Naive B cell (primary cell): Measurements from ENCODE around the gene PRRC2B. TPM values are rescaled to one million over a fixed set of nuclear protein-coding genes. Genes with fewer than 3 reads are reported as not detected.
A peak's percentile ranks its signal among the peaks of the same experiment; 100 is the strongest.
"Not testable (repeated sequence)": the region's sequence is repeated elsewhere in the genome, so short reads cannot be mapped to it uniquely, and the experiment has no call there.

Source experiments
- ATAC-seq, 2 donors: fragments of 150-1000 bp; cut with Tn5 transposase; 2 replicates each; pipeline ENCODE4 v1.10.0; 2021; ENCODE audit warnings: low read depth in 2 of 2, mild to moderate bottlenecking in 2 of 2, moderate library complexity in 2 of 2
- DNase-seq: peaks from one replicate; pipeline ENCODE4 v3.0.0; 2022
- H3K27ac Mint-ChIP-seq, 6 donors: one replicate each; pipeline ENCODE4 v1.8.0; 2020 to 2022; ENCODE audit warnings: mild to moderate bottlenecking in 6 of 6, mixed read lengths in 6 of 6, moderate library complexity in 5 of 6, inconsistent platforms in 2 of 6
- H3K27me3 Mint-ChIP-seq, 3 donors: one replicate each; pipeline ENCODE4 v1.8.0; 2021 to 2022; ENCODE audit warnings: mixed read lengths in 3 of 3, mild to moderate bottlenecking in 1 of 3
- H3K36me3 Mint-ChIP-seq, 2 donors: one replicate each; pipeline ENCODE4 v1.8.0; 2020 to 2022; ENCODE audit warnings: mixed read lengths in 2 of 2, inconsistent platforms in 1 of 2, mild to moderate bottlenecking in 1 of 2
- H3K4me1 Mint-ChIP-seq, 3 donors: one replicate each; pipeline ENCODE4 v1.8.0; 2020 to 2022; ENCODE audit warnings: mixed read lengths in 3 of 3, inconsistent platforms in 1 of 3, mild to moderate bottlenecking in 1 of 3, moderate library complexity in 1 of 3
- H3K4me3 Mint-ChIP-seq, 8 donors: one replicate each; pipeline ENCODE4 v1.8.0; 2020 to 2022; ENCODE audit warnings: mild to moderate bottlenecking in 8 of 8, mixed read lengths in 8 of 8, moderate library complexity in 8 of 8, inconsistent platforms in 2 of 8
- H3K9me3 Mint-ChIP-seq, 7 donors: one replicate each; pipeline ENCODE4 v1.8.0; 2020 to 2022; ENCODE audit warnings: mixed read lengths in 7 of 7, mild to moderate bottlenecking in 5 of 7, inconsistent platforms in 2 of 7, moderate library complexity in 1 of 7
- polyA plus RNA-seq, 6 donors: library from polyadenylated mRNA; unstranded; fragments of 300-500 nt; fragmentation: Illumina TruSeq; gene quantifications; one replicate each; pipeline ENCODE4 v1.2.3, GENCODE V29; 2021; ENCODE audit warnings: low read depth in 6 of 6

The PRRC2B gene
- polyA plus RNA-seq, 6 donors from 2014 or later, result 6.9 to 52.8 (median 15.4) TPM

DNA sequence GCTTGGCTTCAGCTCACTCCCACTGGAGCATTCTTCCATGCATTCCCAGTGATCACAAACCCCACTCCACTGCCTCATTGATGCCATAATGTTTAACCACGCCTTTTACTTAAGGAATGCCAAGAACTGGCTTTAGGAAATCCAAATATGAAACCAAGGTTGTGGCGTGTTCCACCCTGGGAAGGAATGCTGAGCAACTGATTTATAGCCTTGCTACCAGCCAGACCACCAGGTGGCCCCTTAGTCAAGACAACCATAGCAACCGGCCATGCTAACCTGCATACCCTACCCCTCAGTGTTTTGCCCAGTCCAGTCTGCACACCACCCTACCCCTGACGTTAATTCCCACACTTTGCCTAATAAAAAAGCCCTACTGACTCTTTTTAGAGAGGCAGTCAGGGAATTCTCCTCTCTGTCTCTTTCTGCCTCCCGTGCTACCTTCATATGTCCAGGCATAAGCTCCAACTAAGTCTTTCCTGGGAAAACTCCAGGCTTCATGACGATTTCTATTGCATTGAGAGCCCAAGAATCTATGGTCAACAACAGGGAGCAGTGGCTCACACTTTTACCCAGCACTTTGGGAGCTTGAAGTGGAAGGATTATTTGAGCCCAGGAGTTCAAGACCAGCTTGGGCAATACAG is 27.0 kb upstream of the PRRC2B start:
- no peaks in the 10 kb centered on the region for H3K9me3 Mint-ChIP-seq
- no peaks in the 10 kb centered on the region for H3K27me3 Mint-ChIP-seq
- no peak overlapping the region for H3K27ac Mint-ChIP-seq
- H3K4me3 Mint-ChIP-seq, result no peak overlapping the region
- DNase-seq (no peak), ATAC-seq (no peak)
- H3K4me1 Mint-ChIP-seq, result peaks cover 0 to 1% (median 0%) of the 10 kb centered on the region in 3 donors
- H3K36me3 Mint-ChIP-seq, result no peaks in the 10 kb centered on the region

DNA sequence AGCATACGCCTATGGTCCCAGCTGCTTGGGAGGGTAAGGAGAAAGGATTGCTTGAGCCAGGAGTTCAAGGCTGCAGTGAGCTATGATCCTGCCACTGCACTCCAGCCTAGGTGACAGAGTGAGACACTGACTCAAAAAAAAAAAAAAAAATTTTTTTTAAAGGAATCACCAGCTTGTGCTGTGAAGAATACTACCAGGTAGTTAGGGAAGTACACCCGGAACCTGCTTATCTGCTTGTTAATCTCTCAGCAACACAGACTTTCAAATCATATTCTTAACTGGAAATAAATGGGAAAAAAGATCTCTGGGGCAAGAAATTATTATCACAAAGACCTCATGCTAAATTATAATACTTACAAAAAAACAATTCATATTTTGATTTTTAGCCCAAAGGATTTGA is 26.4 kb upstream of the PRRC2B start:
- Mint-ChIP-seq H3K36me3 (no peaks in the 10 kb centered on the region), H3K27ac (no peak overlapping the region), H3K4me1 (peaks cover 0 to 7% (median 2%) of the 10 kb centered on the region in 3 donors), H3K27me3 (no peaks in the 10 kb centered on the region), H3K9me3 (no peaks in the 10 kb centered on the region), H3K4me3 (no peak overlapping the region)
- DNase-seq, result no peak
- ATAC-seq, result no peak

DNA sequence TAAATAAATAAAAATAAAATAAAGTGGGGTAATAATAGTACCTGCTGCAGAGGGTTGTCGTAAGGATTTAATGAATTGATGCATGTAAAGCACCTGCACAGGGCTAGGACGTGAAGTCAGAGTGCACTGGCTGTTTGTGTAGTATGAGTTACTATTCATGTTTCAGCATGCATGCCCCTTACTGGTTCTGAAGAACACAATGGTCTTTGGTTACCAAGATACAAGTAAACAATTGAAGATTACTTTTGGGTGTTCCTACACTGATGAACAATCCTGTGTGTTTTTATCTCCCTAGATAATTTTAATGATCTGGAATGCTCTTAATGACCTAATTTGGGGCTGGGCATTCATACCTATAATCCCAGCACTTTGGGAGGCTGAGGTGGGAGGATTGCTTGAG is 23.2 kb upstream of the PRRC2B start:
- no peak for ATAC-seq
- no peak for DNase-seq
- no peaks in the 10 kb centered on the region for H3K27me3 Mint-ChIP-seq
- H3K4me1 Mint-ChIP-seq, result peaks cover 8 to 17% (median 10%) of the 10 kb centered on the region in 3 donors
- no peak overlapping the region for H3K4me3 Mint-ChIP-seq
- H3K36me3 Mint-ChIP-seq, result no peaks in the 10 kb centered on the region
- no peaks in the 10 kb centered on the region for H3K9me3 Mint-ChIP-seq
- H3K27ac Mint-ChIP-seq, result no peak overlapping the region

- peaks cover 8 to 17% (median 10%) of the 10 kb centered on the region in 3 donors for H3K4me1 Mint-ChIP-seq
- not testable (repeated sequence) for H3K27me3 Mint-ChIP-seq, DNase-seq, H3K9me3 Mint-ChIP-seq, H3K36me3 Mint-ChIP-seq, ATAC-seq
- H3K27ac Mint-ChIP-seq, result peak overlapping the region; percentile 95 to 98 (median 97)
- H3K4me3 Mint-ChIP-seq, result peak overlapping the region; percentile 87 to 97 (median 95)
Measured at GRCh38 chr9:131372599-131372973, 21.3 kb upstream of the PRRC2B start.

- H3K27me3 Mint-ChIP-seq, H3K9me3 Mint-ChIP-seq, H3K36me3 Mint-ChIP-seq, DNase-seq, ATAC-seq: not testable (repeated sequence)
- H3K4me1 Mint-ChIP-seq, result peaks cover 8 to 17% (median 10%) of the 10 kb centered on the region in 3 donors
- peak overlapping the region in 5 of 8 donors; percentile 41 to 94 (median 87) for H3K4me3 Mint-ChIP-seq
- peak overlapping the region in 3 of 6 donors; percentile 52 to 98 (median 97) for H3K27ac Mint-ChIP-seq
Measured at GRCh38 chr9:131374638-131375037, 19.2 kb upstream of the PRRC2B start.

GRCh38 chr9:131379056-131379455 is 14.8 kb upstream of the PRRC2B start:
- peak overlapping the region in 1 of 6 donors; percentile 63 for H3K27ac Mint-ChIP-seq
- no peaks in the 10 kb centered on the region for H3K9me3 Mint-ChIP-seq
- H3K4me3 Mint-ChIP-seq, result peak overlapping the region in 1 of 8 donors; percentile 11
- DNase-seq (no peak), ATAC-seq (no peak)
- H3K27me3 Mint-ChIP-seq, result no peaks in the 10 kb centered on the region
- H3K4me1 Mint-ChIP-seq, result peaks cover 0 to under 1% (median 0%) of the 10 kb centered on the region in 3 donors
- H3K36me3 Mint-ChIP-seq, result no peaks in the 10 kb centered on the region

GRCh38 chr9:131382850-131383729 is 10.8 kb upstream of the PRRC2B start:
- H3K4me1 Mint-ChIP-seq, result no peaks in the 10 kb centered on the region
- H3K36me3 Mint-ChIP-seq, result no peaks in the 10 kb centered on the region
- no peak overlapping the region for H3K4me3 Mint-ChIP-seq
- no peaks in the 10 kb centered on the region for H3K27me3 Mint-ChIP-seq
- no peak for DNase-seq
- H3K27ac Mint-ChIP-seq, result peak overlapping the region in 1 of 6 donors; percentile 79
- no peak for ATAC-seq
- H3K9me3 Mint-ChIP-seq, result no peaks in the 10 kb centered on the region

- H3K27me3 Mint-ChIP-seq, result no peaks in the 10 kb centered on the region
- ATAC-seq (no peak), DNase-seq (no peak)
- H3K27ac Mint-ChIP-seq, result no peak overlapping the region
- no peak overlapping the region for H3K4me3 Mint-ChIP-seq
- no peaks in the 10 kb centered on the region for H3K4me1 Mint-ChIP-seq
- H3K9me3 Mint-ChIP-seq, result no peaks in the 10 kb centered on the region
- H3K36me3 Mint-ChIP-seq, result no peaks in the 10 kb centered on the region
Measured at GRCh38 chr9:131385296-131385695, 8.6 kb upstream of the PRRC2B start.

- no peak for ATAC-seq
- H3K27ac Mint-ChIP-seq, result peak overlapping the region in 1 of 6 donors; percentile 89
- no peaks in the 10 kb centered on the region for H3K36me3 Mint-ChIP-seq
Measured at GRCh38 chr9:131386281-131386680, 7.6 kb upstream of the PRRC2B start.

DNA sequence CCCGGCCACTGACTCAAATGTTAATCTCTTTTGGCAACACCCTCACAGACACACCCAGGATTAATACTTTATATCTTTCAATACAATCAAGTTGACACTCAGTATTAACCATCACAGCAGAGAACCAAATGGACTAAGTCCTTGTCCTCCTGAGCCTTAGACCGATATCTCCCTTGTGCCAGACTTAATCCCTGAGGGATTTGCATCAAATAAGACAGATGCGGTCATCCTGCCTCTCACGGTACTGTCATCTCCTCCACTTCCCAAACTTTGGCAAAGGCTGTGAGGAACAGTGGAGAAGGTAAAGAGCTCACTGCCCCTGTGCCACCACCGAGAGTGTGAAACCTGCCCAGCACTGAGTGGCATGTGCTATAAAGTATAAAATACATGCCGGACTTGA is 6.5 kb upstream of the PRRC2B start:
- ATAC-seq (no peak), DNase-seq (no peak)
- H3K4me3 Mint-ChIP-seq, result no peak overlapping the region
- H3K27ac Mint-ChIP-seq, result peak overlapping the region in 2 of 6 donors; percentile 14 to 48
- no peaks in the 10 kb centered on the region for H3K4me1 Mint-ChIP-seq
- no peaks in the 10 kb centered on the region for H3K9me3 Mint-ChIP-seq
- no peaks in the 10 kb centered on the region for H3K36me3 Mint-ChIP-seq
- no peaks in the 10 kb centered on the region for H3K27me3 Mint-ChIP-seq

More at GRCh38 chr9:131386281-131386680, 7.6 kb upstream of the PRRC2B start:
- no peaks in the 10 kb centered on the region for H3K27me3 Mint-ChIP-seq
- no peak overlapping the region for H3K4me3 Mint-ChIP-seq
- DNase-seq, result no peak
- H3K4me1 Mint-ChIP-seq, result no peaks in the 10 kb centered on the region
- no peaks in the 10 kb centered on the region for H3K9me3 Mint-ChIP-seq

- Mint-ChIP-seq H3K4me1 (peaks cover 18 to 20% (median 18%) of the 10 kb centered on the region in 3 donors), H3K27ac (peak overlapping the region in 1 of 6 donors; percentile 63), H3K36me3 (no peaks in the 10 kb centered on the region), H3K9me3 (no peaks in the 10 kb centered on the region), H3K27me3 (no peaks in the 10 kb centered on the region), H3K4me3 (peak overlapping the region in 3 of 8 donors; percentile 15 to 81 (median 32))
- ATAC-seq (no peak), DNase-seq (no peak)
Measured at GRCh38 chr9:131391020-131391419, 2.9 kb upstream of the PRRC2B start.

DNA sequence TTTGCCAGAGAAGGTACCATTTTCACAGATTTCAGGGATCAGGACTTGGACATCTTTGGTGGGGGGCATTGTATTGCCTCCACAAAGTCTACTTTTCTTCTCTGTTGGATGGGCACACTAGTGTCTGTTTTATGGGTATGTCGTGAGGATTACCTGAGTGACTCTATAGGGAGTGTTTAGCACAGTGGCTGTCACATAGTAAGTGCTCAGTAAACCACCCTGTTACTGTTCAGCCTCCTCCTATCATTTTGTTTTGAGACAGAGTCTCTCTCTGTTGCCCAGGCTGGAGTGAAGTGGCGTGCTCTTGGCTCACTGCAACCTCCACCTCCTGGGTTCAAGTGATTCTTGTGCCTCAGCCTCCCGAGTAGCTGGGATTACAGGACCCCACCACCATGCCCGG is 2.4 kb upstream of the PRRC2B start:
- ATAC-seq (no peak), DNase-seq (no peak)
- Mint-ChIP-seq H3K4me3 (peak overlapping the region in 2 of 8 donors; percentile 32 to 81), H3K9me3 (no peaks in the 10 kb centered on the region), H3K27ac (peak overlapping the region in 1 of 6 donors; percentile 63), H3K36me3 (no peaks in the 10 kb centered on the region), H3K27me3 (no peaks in the 10 kb centered on the region), H3K4me1 (peaks cover 22 to 25% (median 23%) of the 10 kb centered on the region in 3 donors)

DNA sequence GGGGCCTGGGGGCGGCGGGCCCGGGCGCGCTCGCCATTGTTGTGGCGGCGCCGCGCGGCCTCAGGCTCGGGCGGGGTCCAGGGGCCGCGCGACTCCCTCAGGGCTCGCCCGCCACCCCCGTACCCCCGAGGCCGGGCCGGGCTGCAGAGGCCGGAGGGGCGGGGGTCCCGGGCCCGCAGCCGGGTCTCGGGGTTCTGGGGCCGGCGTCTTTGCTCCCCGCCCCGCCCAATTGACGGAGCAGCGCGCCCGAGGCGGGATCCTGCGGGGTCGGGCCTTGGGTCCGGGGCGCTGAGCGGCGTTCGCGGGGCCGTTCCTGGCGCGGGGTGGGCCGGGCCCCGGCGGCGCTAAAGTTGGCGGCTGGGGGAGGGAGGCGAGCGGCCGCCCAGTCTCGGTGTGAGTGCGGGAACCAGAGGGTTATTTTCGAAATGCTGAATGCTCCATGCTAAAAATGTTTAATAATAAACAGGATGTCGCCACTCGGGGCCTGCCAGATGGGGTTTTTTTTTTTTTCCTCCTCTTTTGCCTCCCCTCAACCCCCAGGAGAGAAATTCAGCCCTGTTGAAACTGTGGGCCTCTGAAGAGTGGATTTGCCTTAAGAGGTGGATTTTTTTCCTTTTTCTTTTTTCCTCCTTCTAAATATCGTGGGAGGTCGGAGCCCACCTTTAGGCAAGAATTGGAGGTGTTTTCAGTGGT is 724 bp downstream of the PRRC2B start:
- ATAC-seq (peak; percentile 23 to 31), DNase-seq (peak; percentile 63)
- Mint-ChIP-seq H3K9me3 (no peaks in the 10 kb centered on the region), H3K4me1 (peaks cover 46 to 54% (median 47%) of the 10 kb centered on the region in 3 donors), H3K27me3 (no peaks in the 10 kb centered on the region), H3K27ac (peak overlapping the region; percentile 89 to 99 (median 98)), H3K36me3 (no peaks in the 10 kb centered on the region), H3K4me3 (peak overlapping the region; percentile 79 to 95 (median 94))
